MM.1S (cell line): ENCODE data around the gene ZNF891.

ENCODE experiments used
- DNase-seq: peaks from one replicate; pipeline ENCODE4 v3.0.0-alpha.2; 2015
- H2AFZ ChIP-seq: fragments of 300-600 bp; sonication (generic); 2 replicates; pipeline ENCODE4 v1.6.0; 2016; ENCODE audit warnings: antibody characterized with exemption, low read length
- H3F3A ChIP-seq: fragments of 300-600 bp; sonication (generic); 2 replicates; pipeline ENCODE4 v1.6.1; 2016; ENCODE audit warnings: mild to moderate bottlenecking, antibody characterized with exemption, low read length, moderate library complexity, mixed read lengths; ENCODE audit not compliant: insufficient read depth
- H3K27ac ChIP-seq: fragments of 300-600 bp; sonication (generic); 2 replicates; pipeline ENCODE4 v1.5.1; 2016; ENCODE audit warnings: mild to moderate bottlenecking, low read length
- H3K27me3 ChIP-seq: fragments of 300-600 bp; sonication (generic); replicated peaks from 2 replicates; pipeline ENCODE4 v1.6.0; 2016; ENCODE audit warnings: low read length; ENCODE audit not compliant: insufficient read depth
- H3K36me3 ChIP-seq: fragments of 300-600 bp; sonication (generic); replicated peaks from 2 replicates; pipeline ENCODE4 v1.6.1; 2016; ENCODE audit warnings: mild to moderate bottlenecking, low read length, mixed read lengths; ENCODE audit not compliant: insufficient read depth
- H3K4me1 ChIP-seq: fragments of 300-600 bp; sonication (generic); 2 replicates; pipeline ENCODE4 v1.6.1; 2016; ENCODE audit warnings: low read length, mixed read lengths
- H3K4me2 ChIP-seq: fragments of 300-600 bp; sonication (generic); 2 replicates; pipeline ENCODE4 v1.6.0; 2016; ENCODE audit warnings: low read depth, low read length
- H3K4me3 ChIP-seq: fragments of 300-600 bp; sonication (generic); 2 replicates; pipeline ENCODE4 v1.5.1; 2016; ENCODE audit warnings: low read length, mixed read lengths
- H3K79me2 ChIP-seq: fragments of 300-600 bp; sonication (generic); 2 replicates; pipeline ENCODE4 v1.6.1; 2016; ENCODE audit warnings: mixed run types, low read length, mixed read lengths
- H3K9ac ChIP-seq: fragments of 300-600 bp; sonication (generic); 2 replicates; pipeline ENCODE4 v1.6.1; 2016; ENCODE audit warnings: low read length, mixed read lengths
- H3K9me2 ChIP-seq: fragments of 300-600 bp; sonication (generic); replicated peaks from 2 replicates; pipeline ENCODE4 v1.6.1; 2016; ENCODE audit warnings: mild to moderate bottlenecking, low read length, mixed read lengths; ENCODE audit not compliant: insufficient read depth
- H3K9me3 ChIP-seq: fragments of 300-600 bp; sonication (generic); replicated peaks from 2 replicates; pipeline ENCODE4 v1.6.1; 2016; ENCODE audit warnings: mild to moderate bottlenecking, low read length, mixed read lengths; ENCODE audit not compliant: insufficient read depth
- H4K20me1 ChIP-seq: fragments of 300-600 bp; sonication (generic); 2 replicates; pipeline ENCODE4 v1.6.1; 2016; ENCODE audit warnings: mild to moderate bottlenecking, low read length, moderate library complexity, mixed read lengths; ENCODE audit not compliant: insufficient read depth
- CTCF ChIP-seq: fragments of 300-600 bp; sonication (generic); IDR thresholded peaks from 2 replicates; pipeline ENCODE4 v1.5.1; 2016; ENCODE audit warnings: antibody characterized with exemption, low read length, mixed read lengths
- EZH2 ChIP-seq: fragments of 300-600 bp; sonication (generic); optimal IDR thresholded peaks from 2 replicates; pipeline ENCODE3; 2017; ENCODE audit warnings: low read depth, mild to moderate bottlenecking, antibody characterized with exemption, low read length, mixed read lengths
- EZH2phosphoT487 ChIP-seq: fragments of 300-600 bp; sonication (generic); IDR thresholded peaks from 2 replicates; pipeline ENCODE4 v1.6.1; 2018; ENCODE audit warnings: antibody characterized with exemption, low read length

Gene ZNF891

GRCh38 chr12:133130038-133130807, at the start of gene ZNF891, which contains the start of gene ZNF10:
Gene ZNF891 (minus strand): TSS chr12:133130274. CDS start chr12:133121918, 8,356 bp downstream.
Gene ZNF10 (plus strand): TSS chr12:133130627. CDS start chr12:133144493, 13,866 bp downstream.
- Histone ChIP-seq H3K27ac (peak within 1 kb of the TSS; percentile 86; the same call in 1 of the 2 replicates), H3K9me2 (no peaks in the 10 kb centered on the region), H3K9me3 (no peaks in the 10 kb centered on the region), H3K36me3 (no peaks in the 10 kb centered on the region), H4K20me1 (no peaks in the 10 kb centered on the region), H3K4me3 (peak within 1 kb of the TSS; percentile 65), H3K9ac (peak within 1 kb of the TSS; percentile 51; the same call in 1 of the 2 replicates), H3K27me3 (no peaks in the 10 kb centered on the region), H3K79me2 (no peaks in the 10 kb centered on the region), H3K4me2 (peak within 1 kb of the TSS; percentile 52), H3F3A (0 out of 2 replicates have a peak, but pooled peaks cover 5% of the 10 kb centered on the region), H2AFZ (peak within 1 kb of the TSS; percentile 84), H3K4me1 (no peaks in the 10 kb centered on the region)
- DNase-seq: peak; percentile 79
- TF ChIP-seq CTCF (no peak), EZH2phosphoT487 (no peak), EZH2 (no peak)

- Histone ChIP-seq H3F3A (no peaks in the 10 kb centered on the region), H3K4me2 (no peak overlapping the region), H3K9me3 (no peaks in the 10 kb centered on the region), H3K9me2 (no peaks in the 10 kb centered on the region), H3K9ac (no peak overlapping the region), H3K4me1 (no peaks in the 10 kb centered on the region), H3K27ac (no peak overlapping the region), H3K4me3 (no peak overlapping the region), H3K79me2 (no peaks in the 10 kb centered on the region), H2AFZ (no peak overlapping the region), H3K36me3 (no peaks in the 10 kb centered on the region), H4K20me1 (no peaks in the 10 kb centered on the region), H3K27me3 (no peaks in the 10 kb centered on the region)
- DNase-seq: no peak
- TF ChIP-seq EZH2 (no peak), CTCF (no peak), EZH2phosphoT487 (no peak)
Observed at GRCh38 chr12:133174901-133175300, 44.8 kb upstream of the ZNF891 start.

- no peak overlapping the region for H3K9ac ChIP-seq
- no peak overlapping the region for H3K4me2 ChIP-seq
- H3K4me3 ChIP-seq: no peak overlapping the region
Observed at GRCh38 chr12:133172491-133172890, 42.4 kb upstream of the ZNF891 start.

More at GRCh38 chr12:133172491-133172890, 42.4 kb upstream of the ZNF891 start:
- Histone ChIP-seq H3K9me2 (no peaks in the 10 kb centered on the region), H3K9me3 (no peaks in the 10 kb centered on the region), H3K27me3 (no peaks in the 10 kb centered on the region), H4K20me1 (no peaks in the 10 kb centered on the region), H2AFZ (no peak overlapping the region), H3K36me3 (no peaks in the 10 kb centered on the region), H3F3A (no peaks in the 10 kb centered on the region), H3K79me2 (no peaks in the 10 kb centered on the region), H3K4me1 (no peaks in the 10 kb centered on the region), H3K27ac (no peak overlapping the region)
- TF ChIP-seq CTCF (no peak), EZH2phosphoT487 (no peak), EZH2 (no peak)
- DNase-seq: no peak
